Neural cell (in vitro differentiated cells): Measurements from ENCODE around the gene FOSL1. TPM values are rescaled to one million over a fixed set of nuclear protein-coding genes. Genes with fewer than 3 reads are reported as not detected.
A peak's percentile ranks its signal among the peaks of the same experiment; 100 is the strongest.

Experiments
- H2AFZ ChIP-seq: fragments of 200-600, 300-800 bp; sonication (generic), shearing (Covaris generic); 2 replicates; pipeline ENCODE4 v1.6.0; 2014; ENCODE audit warnings: low read depth, mild to moderate bottlenecking, antibody characterized with exemption, low read length, moderate library complexity
- H3F3A ChIP-seq: fragments of 200-600 bp; shearing (Covaris generic); 2 replicates; pipeline ENCODE4 v1.6.1; 2016; ENCODE audit warnings: mild to moderate bottlenecking, moderate library complexity, mixed read lengths, antibody characterized with exemption, low read length; ENCODE audit not compliant: insufficient read depth, poor library complexity, severe bottlenecking
- H3K27ac ChIP-seq: fragments of 200-600, 300-800 bp; sonication (generic), shearing (Covaris generic); 2 replicates; pipeline ENCODE4 v1.5.1; 2014; ENCODE audit warnings: mild to moderate bottlenecking, low read length, moderate library complexity
- H3K27me3 ChIP-seq: fragments of 300-800, 200-600 bp; sonication (generic), shearing (Covaris generic); 2 replicates; pipeline ENCODE4 v1.6.0; 2014; ENCODE audit warnings: mild to moderate bottlenecking, low read depth, low read length, moderate library complexity; ENCODE audit not compliant: insufficient read depth
- H3K36me3 ChIP-seq: fragments of 300-800, 200-600 bp; sonication (generic), shearing (Covaris generic); 2 replicates; pipeline ENCODE4 v1.5.1; 2014; ENCODE audit warnings: mild to moderate bottlenecking, antibody characterized with exemption, low read length, moderate library complexity; ENCODE audit not compliant: insufficient read depth
- H3K4me2 ChIP-seq: fragments of 300-800, 200-600 bp; sonication (generic), shearing (Covaris generic); 2 replicates; pipeline ENCODE4 v1.6.0; 2014; ENCODE audit warnings: mild to moderate bottlenecking, low read length
- H3K4me3 ChIP-seq: fragments of 300-800, 200-600 bp; sonication (generic), shearing (Covaris generic); 2 replicates; pipeline ENCODE4 v1.5.1; 2014; ENCODE audit warnings: mild to moderate bottlenecking, low read length, moderate library complexity
- H3K79me2 ChIP-seq: fragments of 200-600 bp; shearing (Covaris generic); replicated peaks from 2 replicates; pipeline ENCODE4 v1.6.0; 2014; ENCODE audit warnings: mild to moderate bottlenecking, low read length, moderate library complexity; ENCODE audit not compliant: insufficient read depth
- H3K9ac ChIP-seq: fragments of 300-800, 200-600 bp; sonication (generic), shearing (Covaris generic); 2 replicates; pipeline ENCODE4 v1.6.1; 2016; ENCODE audit warnings: mild to moderate bottlenecking, low read length, mixed read lengths
- H3K9me2 ChIP-seq: fragments of 200-600 bp; shearing (Covaris generic); 2 replicates; pipeline ENCODE4 v1.6.1; 2016; ENCODE audit warnings: mild to moderate bottlenecking, low read length, mixed read lengths; ENCODE audit not compliant: insufficient read depth
- H3K9me3 ChIP-seq: fragments of 200-600, 300-800 bp; sonication (generic), shearing (Covaris generic); 2 replicates; pipeline ENCODE4 v1.6.1; 2016; ENCODE audit warnings: mild to moderate bottlenecking, mixed run types, low read length, moderate library complexity, mixed read lengths
- H4K20me1 ChIP-seq: fragments of 200-600 bp; shearing (Covaris generic); 2 replicates; pipeline ENCODE4 v1.6.1; 2016; ENCODE audit warnings: mild to moderate bottlenecking, mixed run types; ENCODE audit not compliant: insufficient read depth
- EP300 ChIP-seq: fragments of 450-650 bp; conservative IDR thresholded peaks from 2 replicates; pipeline ENCODE4 v1.6.1; 2014; ENCODE audit warnings: antibody characterized with exemption, mild to moderate bottlenecking, moderate library complexity; ENCODE audit not compliant: poor library complexity, severe bottlenecking
- EZH2 ChIP-seq: fragments of 200-600, 300-800 bp; shearing (Covaris generic), sonication (generic); IDR thresholded peaks from 2 replicates; pipeline ENCODE4 v1.6.1; 2014; ENCODE audit warnings: antibody characterized with exemption, low read length, borderline replicate concordance, mild to moderate bottlenecking; ENCODE audit not compliant: insufficient read depth, poor library complexity, severe bottlenecking
- MXI1 ChIP-seq: fragments of 450-650 bp; conservative IDR thresholded peaks from 2 replicates; pipeline ENCODE4 v1.6.1; 2014; ENCODE audit warnings: antibody characterized with exemption, mild to moderate bottlenecking; ENCODE audit not compliant: poor library complexity, severe bottlenecking
- POLR2AphosphoS5 ChIP-seq: IDR thresholded peaks from 2 replicates; pipeline ENCODE4 v1.6.1; 2012
- RAD21 ChIP-seq: fragments of 450-650 bp; conservative IDR thresholded peaks from 2 replicates; pipeline ENCODE4 v1.6.1; 2014; ENCODE audit warnings: antibody characterized with exemption, mild to moderate bottlenecking, moderate library complexity
- REST ChIP-seq: IDR thresholded peaks from 2 replicates; pipeline ENCODE4 v1.6.1; 2012; ENCODE audit warnings: borderline replicate concordance
- SMC3 ChIP-seq: fragments of 450-650 bp; conservative IDR thresholded peaks from 2 replicates; pipeline ENCODE4 v1.6.1; 2014; ENCODE audit warnings: antibody characterized with exemption, mild to moderate bottlenecking, moderate library complexity; ENCODE audit not compliant: poor library complexity
- TAF1 ChIP-seq: IDR thresholded peaks from 2 replicates; pipeline ENCODE4 v1.6.1; 2012; ENCODE audit warnings: low read depth
- polyA plus RNA-seq: library from polyadenylated mRNA; depleted of rRNA; stranded (reverse); fragments of >200 nt; gene quantifications from 2 replicates; pipeline ENCODE4 v1.2.3, GENCODE V29; 2014
- TF ChIP-seq, protein P1 (sequence below): fragments of 450-650 bp; IDR thresholded peaks from 2 replicates; pipeline ENCODE4 v1.5.1; 2014; ENCODE audit warnings: antibody characterized with exemption, mild to moderate bottlenecking, moderate library complexity; ENCODE audit not compliant: poor library complexity, severe bottlenecking

The FOSL1 gene
- polyA plus RNA-seq, 1 donor from 2014 or later: not detected

GRCh38 chr11:65919141-65919572, 19.0 kb upstream of the FOSL1 start, which contains the start of gene DRAP1:
TSS of gene DRAP1 (plus strand) at chr11:65919426. CDS start at chr11:65919502, 76 bp downstream.
- Histone ChIP-seq H3K9me2 (no peaks in the 10 kb centered on the region), H2AFZ (peak within 1 kb of the TSS; percentile 65), H3K9ac (peak within 1 kb of the TSS; percentile 92), H3K27ac (peak within 1 kb of the TSS; percentile 74), H3K36me3 (no peaks in the 10 kb centered on the region), H3K79me2 (peaks cover 20% of the 10 kb centered on the region), H3K4me3 (peak within 1 kb of the TSS; percentile 97), H3F3A (no peaks in the 10 kb centered on the region), H4K20me1 (no peaks in the 10 kb centered on the region), H3K9me3 (no peaks in the 10 kb centered on the region), H3K27me3 (no peaks in the 10 kb centered on the region), H3K4me2 (peak within 1 kb of the TSS; percentile 92)
- TF ChIP-seq MXI1: peak; percentile 81
- TF ChIP-seq POLR2AphosphoS5: peak; percentile 69
- TF ChIP-seq, protein P1, sequence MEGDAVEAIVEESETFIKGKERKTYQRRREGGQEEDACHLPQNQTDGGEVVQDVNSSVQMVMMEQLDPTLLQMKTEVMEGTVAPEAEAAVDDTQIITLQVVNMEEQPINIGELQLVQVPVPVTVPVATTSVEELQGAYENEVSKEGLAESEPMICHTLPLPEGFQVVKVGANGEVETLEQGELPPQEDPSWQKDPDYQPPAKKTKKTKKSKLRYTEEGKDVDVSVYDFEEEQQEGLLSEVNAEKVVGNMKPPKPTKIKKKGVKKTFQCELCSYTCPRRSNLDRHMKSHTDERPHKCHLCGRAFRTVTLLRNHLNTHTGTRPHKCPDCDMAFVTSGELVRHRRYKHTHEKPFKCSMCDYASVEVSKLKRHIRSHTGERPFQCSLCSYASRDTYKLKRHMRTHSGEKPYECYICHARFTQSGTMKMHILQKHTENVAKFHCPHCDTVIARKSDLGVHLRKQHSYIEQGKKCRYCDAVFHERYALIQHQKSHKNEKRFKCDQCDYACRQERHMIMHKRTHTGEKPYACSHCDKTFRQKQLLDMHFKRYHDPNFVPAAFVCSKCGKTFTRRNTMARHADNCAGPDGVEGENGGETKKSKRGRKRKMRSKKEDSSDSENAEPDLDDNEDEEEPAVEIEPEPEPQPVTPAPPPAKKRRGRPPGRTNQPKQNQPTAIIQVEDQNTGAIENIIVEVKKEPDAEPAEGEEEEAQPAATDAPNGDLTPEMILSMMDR: peak; percentile 16
- TF ChIP-seq RAD21: no peak
- TF ChIP-seq SMC3: peak; percentile 17
- TF ChIP-seq EP300: peak; percentile 46
- no peak for TF ChIP-seq TAF1
- TF ChIP-seq EZH2: no peak
- TF ChIP-seq REST: no peak

DNA sequence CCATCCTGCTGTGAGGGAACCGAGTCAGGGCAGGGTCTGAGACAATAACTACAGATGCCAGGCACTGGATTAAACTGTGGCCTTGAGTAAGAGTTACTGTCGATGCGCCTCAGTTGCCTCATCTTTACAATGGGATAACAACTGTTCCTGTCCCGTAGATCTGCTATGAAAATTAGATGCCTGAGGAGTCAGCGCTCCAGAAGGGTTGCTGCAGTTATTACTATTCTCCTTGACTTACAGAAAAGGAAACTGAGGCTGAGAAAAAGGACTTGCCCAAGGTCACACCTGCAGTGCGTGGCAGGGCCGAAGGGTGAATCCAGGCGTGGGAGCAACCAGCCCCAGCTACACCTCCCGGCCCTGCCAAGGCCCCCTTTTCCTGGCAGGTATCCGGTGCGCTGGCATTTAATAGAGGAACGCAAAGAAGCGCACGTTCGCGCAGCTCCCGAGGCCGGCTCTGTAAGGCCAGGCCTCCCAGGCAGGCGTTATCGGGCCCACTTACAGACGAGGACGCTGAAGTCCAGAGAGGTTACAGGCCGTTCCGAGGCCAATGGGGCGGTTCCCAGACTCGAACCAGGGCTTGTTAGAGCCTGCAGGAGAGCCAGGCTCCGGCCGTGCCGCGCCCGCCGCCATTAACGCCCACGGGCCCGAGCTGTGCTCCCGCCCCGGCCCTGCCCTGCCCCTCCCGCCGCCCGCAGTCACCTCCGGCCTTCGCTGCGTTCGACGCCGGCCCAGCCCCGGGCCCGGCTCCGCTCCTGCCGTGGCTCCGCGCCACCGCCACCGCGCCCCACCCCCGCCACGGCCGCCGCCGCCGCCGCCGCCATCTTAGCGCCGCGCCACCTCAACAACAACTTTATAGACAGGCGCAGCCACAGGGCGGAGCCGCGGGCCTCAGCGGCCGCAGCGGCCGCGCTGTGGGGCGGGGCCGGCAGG, 18.3 kb upstream of the FOSL1 start, which contains the start of gene C11orf68:
C11orf68 (minus strand) TSS at position 852 of the 930 bp plus-strand sequence; CDS start at position 821, 31 bp downstream.
- peak within 1 kb of the TSS; percentile 65 for H2AFZ ChIP-seq
- H3K27me3 ChIP-seq: no peaks in the 10 kb centered on the region
- no peaks in the 10 kb centered on the region for H3F3A ChIP-seq
- H3K79me2 ChIP-seq: peaks cover 20% of the 10 kb centered on the region
- H3K9me2 ChIP-seq: no peaks in the 10 kb centered on the region
- H3K27ac ChIP-seq: peak within 1 kb of the TSS; percentile 74
- H3K4me3 ChIP-seq: peak within 1 kb of the TSS; percentile 97
- H3K4me2 ChIP-seq: peak within 1 kb of the TSS; percentile 92
- TF ChIP-seq EZH2: no peak
- TF ChIP-seq POLR2AphosphoS5: peak; percentile 75
- peak; percentile 24 for TF ChIP-seq TAF1
- TF ChIP-seq RAD21: no peak
- TF ChIP-seq EP300: no peak
- peak; percentile 15 for TF ChIP-seq MXI1
- TF ChIP-seq SMC3: no peak
- peak; percentile 58 for TF ChIP-seq REST
- TF ChIP-seq, protein P1: no peak
- no peaks in the 10 kb centered on the region for H3K36me3 ChIP-seq
- H4K20me1 ChIP-seq: no peaks in the 10 kb centered on the region
- H3K9me3 ChIP-seq: no peaks in the 10 kb centered on the region
- peak within 1 kb of the TSS; percentile 92 for H3K9ac ChIP-seq
